Astrocyte of the cerebellum (primary cell): ENCODE measurements around the gene MST1R.
"Not testable (repeated sequence)": the region's sequence is repeated elsewhere in the genome, so short reads cannot be mapped to it uniquely, and the experiment has no call there.

Source experiments
- DNase-seq: peaks from one replicate; pipeline ENCODE4 v3.0.0-alpha.2; 2011; ENCODE audit warnings: low read depth
- H3K4me3 ChIP-seq: 2 replicates; pipeline ENCODE4 v1.5.1; 2011; ENCODE audit warnings: mild to moderate bottlenecking, low read depth, low read length, moderate library complexity
- CTCF ChIP-seq: IDR thresholded peaks from 2 replicates; pipeline ENCODE4 v1.5.1; 2012; ENCODE audit warnings: low read length, low read depth, moderate library complexity, mild to moderate bottlenecking; ENCODE audit errors: missing control alignments
- in situ Hi-C: cut with HindIII; loops from 2 replicates; pipeline ENCODE4 v1.10.0; 2017; ENCODE audit warnings: low sequenced_read_pairs

Gene MST1R

GRCh38 chr3:49911124-49911420 is 7.4 kb upstream of the MST1R start:
- no peak for TF ChIP-seq CTCF
- DNase-seq, result no peak
- in situ Hi-C loops, result no loop called here
- no peak overlapping the region for H3K4me3 ChIP-seq

GRCh38 chr3:49910409-49911123 is 6.9 kb upstream of the MST1R start:
- no peak for DNase-seq
- no peak for TF ChIP-seq CTCF
- H3K4me3 ChIP-seq, result no peak overlapping the region
- in situ Hi-C loops, result no loop called here

- DNase-seq, result no peak
- in situ Hi-C loops, result no loop called here
- no peak overlapping the region for H3K4me3 ChIP-seq
- TF ChIP-seq CTCF, result no peak
Measured at GRCh38 chr3:49908373-49909199, 4.9 kb upstream of the MST1R start.

GRCh38 chr3:49906073-49906743 is 2.5 kb upstream of the MST1R start:
- in situ Hi-C loops, result no loop called here
- H3K4me3 ChIP-seq, result no peak overlapping the region
- TF ChIP-seq CTCF, result peak; percentile 69
- DNase-seq, result no peak

GRCh38 chr3:49904448-49904847 is 775 bp upstream of the MST1R start:
- in situ Hi-C loops, H3K4me3 ChIP-seq, DNase-seq: not testable (repeated sequence)

- H3K4me3 ChIP-seq, result no peak overlapping the region
- in situ Hi-C loops, result no loop called here
- DNase-seq, result no peak
- no peak for TF ChIP-seq CTCF
Measured at GRCh38 chr3:49902511-49903345, 945 bp downstream of the MST1R start.
